Vagina (tissue), 2 donors: ENCODE measurements around the gene MCCD1. TPM values are rescaled to one million over a fixed set of nuclear protein-coding genes. Genes with fewer than 3 reads are reported as not detected.

Source experiments
- DNase-seq, 2 donors: peaks; one replicate each; pipeline ENCODE4 v3.0.0-alpha.2; 2017; ENCODE audit errors: extremely low spot score in 2 of 2
- H3K27ac ChIP-seq: fragments of 200-600 bp; sonication (generic); one replicate; pipeline ENCODE4 v1.5.1; 2019
- H3K27me3 ChIP-seq: fragments of 200-600 bp; sonication (generic); one replicate; pipeline ENCODE4 v1.5.1; 2019
- H3K36me3 ChIP-seq, 2 donors: fragments of 200-600 bp; sonication (generic); one replicate each; pipeline ENCODE4 v1.5.1; 2017 to 2019
- H3K4me1 ChIP-seq: fragments of 200-600 bp; sonication (generic); one replicate; pipeline ENCODE4 v1.5.1; 2019
- H3K4me3 ChIP-seq, 2 donors: fragments of 200-600 bp; sonication (generic); 1 replicate in 1 of 2; 2 replicates in 1 of 2; pipeline ENCODE4 v1.5.1; 2016 to 2019
- H3K9me3 ChIP-seq: fragments of 200-600 bp; sonication (generic); one replicate; pipeline ENCODE4 v1.5.1; 2019
- CTCF ChIP-seq, 3 experiments: fragments of 450-650 bp in 2 of 3; fragments of 200-600 bp in 1 of 3; sonication (generic) in 1 of 3; IDR thresholded peaks; one replicate each; pipeline ENCODE4 v1.5.1; 2017 to 2019; ENCODE audit warnings: antibody characterized with exemption in 3 of 3, mild to moderate bottlenecking in 2 of 3, moderate library complexity in 2 of 3
- POLR2A ChIP-seq, 2 donors: fragments of 450-650 bp; IDR thresholded peaks; one replicate each; pipeline ENCODE4 v1.6.1; 2017; ENCODE audit warnings: antibody characterized with exemption in 2 of 2, mild to moderate bottlenecking in 2 of 2, moderate library complexity in 2 of 2
- POLR2AphosphoS5 ChIP-seq, 2 donors: sonication (generic); formaldehyde crosslinking; IDR thresholded peaks; one replicate each; pipeline ENCODE4 v1.9.0; 2017; ENCODE audit warnings: antibody characterized with exemption in 2 of 2, mild to moderate bottlenecking in 2 of 2, low read depth in 1 of 2; ENCODE audit not compliant: insufficient read depth in 1 of 2
- intact Hi-C: fragments of 100-400 bp; cut with DNase I; formaldehyde crosslinking; loops from one replicate; pipeline ENCODE4 v1.15.1; 2023
- small RNA-seq: library from RNA; depleted of rRNA; stranded (forward); fragments of <200 nt; gene quantifications from one replicate; pipeline ENCODE3, GENCODE V24; 2016
- total RNA-seq: library from RNA; depleted of rRNA; stranded (reverse); fragments of >200 nt; gene quantifications from one replicate; pipeline ENCODE4 v1.2.3, GENCODE V29; 2016

Gene MCCD1
- total RNA-seq, 1 donor from 2014 or later, result not detected

- intact Hi-C loops, result no loop called here
- H3K36me3 ChIP-seq, result no peaks in the 10 kb centered on the region
- TF ChIP-seq CTCF (IDR thresholded peaks at IDR 0.05) (no peak), POLR2AphosphoS5 (IDR thresholded peaks at IDR 0.05; ENCODE audit: insufficient read depth in 1 of 2, low read depth in 1 of 2) (no peak), POLR2A (IDR thresholded peaks at IDR 0.05) (no peak)
- DNase-seq, result no peak
- H3K4me3 ChIP-seq, result no peak overlapping the region
- no peaks in the 10 kb centered on the region for H3K27me3 ChIP-seq
- peaks cover 15% of the 10 kb centered on the region for H3K4me1 ChIP-seq
- no peaks in the 10 kb centered on the region for H3K9me3 ChIP-seq
- H3K27ac ChIP-seq, result no peak overlapping the region
Measured at GRCh38 chr6:31576897-31577578, 48.3 kb downstream of the MCCD1 start.

- Histone ChIP-seq H3K4me1 (peaks cover 20% of the 10 kb centered on the region), H3K36me3 (no peaks in the 10 kb centered on the region), H3K9me3 (no peaks in the 10 kb centered on the region), H3K27me3 (no peaks in the 10 kb centered on the region), H3K27ac (no peak overlapping the region), H3K4me3 (no peak overlapping the region)
- DNase-seq, result no peak
- TF ChIP-seq POLR2A (IDR thresholded peaks at IDR 0.05) (no peak), POLR2AphosphoS5 (IDR thresholded peaks at IDR 0.05; ENCODE audit: insufficient read depth in 1 of 2, low read depth in 1 of 2) (no peak), CTCF (IDR thresholded peaks at IDR 0.05) (no peak)
- intact Hi-C loops, result no loop called here
Measured at GRCh38 chr6:31577579-31577966, 48.8 kb downstream of the MCCD1 start.

- Histone ChIP-seq H3K27me3 (no peaks in the 10 kb centered on the region), H3K36me3 (no peaks in the 10 kb centered on the region), H3K4me3 (no peak overlapping the region), H3K4me1 (peaks cover 25% of the 10 kb centered on the region), H3K9me3 (no peaks in the 10 kb centered on the region), H3K27ac (no peak overlapping the region)
- DNase-seq, result no peak
- TF ChIP-seq CTCF (IDR thresholded peaks at IDR 0.05), result no peak
- TF ChIP-seq POLR2A (IDR thresholded peaks at IDR 0.05), result no peak
- TF ChIP-seq POLR2AphosphoS5 (IDR thresholded peaks at IDR 0.05; ENCODE audit: insufficient read depth in 1 of 2, low read depth in 1 of 2), result no peak
- intact Hi-C loops, result no loop called here
Measured at GRCh38 chr6:31578184-31579118, 49.7 kb downstream of the MCCD1 start.

- Histone ChIP-seq H3K4me1 (peaks cover 25% of the 10 kb centered on the region), H3K9me3 (no peaks in the 10 kb centered on the region), H3K27ac (no peak overlapping the region), H3K4me3 (no peak overlapping the region), H3K36me3 (no peaks in the 10 kb centered on the region), H3K27me3 (no peaks in the 10 kb centered on the region)
- no peak for DNase-seq
- TF ChIP-seq POLR2A (IDR thresholded peaks at IDR 0.05) (no peak), POLR2AphosphoS5 (IDR thresholded peaks at IDR 0.05; ENCODE audit: insufficient read depth in 1 of 2, low read depth in 1 of 2) (no peak), CTCF (IDR thresholded peaks at IDR 0.05) (no peak)
- intact Hi-C loops, result no loop called here
Measured at GRCh38 chr6:31579119-31579505, 50.4 kb downstream of the MCCD1 start.

Small RNA genes within 50 kb of the gene (small RNA-seq; reads per million reads assigned to genes)
- gene AL663061.1 (not detected), gene RF00019 (not detected), gene SNORD117 (360 reads per million, percentile 98 among the genes with 10 or more reads in this experiment), gene SNORD84 (not detected)

Other genes with a start within 250 kb of the MCCD1 start
- gene HLA-B, start 171.8 kb upstream of the MCCD1 start, total RNA-seq, result 921 TPM
- gene MICA, start 125.4 kb upstream of the MCCD1 start, total RNA-seq, result 19.9 TPM
- 3.2 TPM for gene MICB, start 30.8 kb upstream of the MCCD1 start, total RNA-seq
- gene DDX39B, start 13.0 kb downstream of the MCCD1 start, total RNA-seq, result 299 TPM
- gene ATP6V1G2, start 17.6 kb downstream of the MCCD1 start, total RNA-seq, result 5.4 TPM
- 14.2 TPM for gene NFKBIL1, start 18.6 kb downstream of the MCCD1 start, total RNA-seq
- not detected for gene LTA, start 43.3 kb downstream of the MCCD1 start, total RNA-seq
- gene TNF, start 46.6 kb downstream of the MCCD1 start, total RNA-seq, result not detected
- 5.4 TPM for gene LTB, start 53.5 kb downstream of the MCCD1 start, total RNA-seq
- gene LST1, start 57.3 kb downstream of the MCCD1 start, total RNA-seq, result not detected
- gene NCR3, start 64.0 kb downstream of the MCCD1 start, total RNA-seq, result not detected
- 25.0 TPM for gene AIF1, start 86.3 kb downstream of the MCCD1 start, total RNA-seq
- gene PRRC2A, start 91.8 kb downstream of the MCCD1 start, total RNA-seq, result 74.6 TPM
- gene BAG6, start 123.7 kb downstream of the MCCD1 start, total RNA-seq, result 139 TPM
- not detected for gene APOM, start 126.9 kb downstream of the MCCD1 start, total RNA-seq
- 15.2 TPM for gene C6orf47, start 131.8 kb downstream of the MCCD1 start, total RNA-seq
- gene GPANK1, start 136.0 kb downstream of the MCCD1 start, total RNA-seq, result 16.9 TPM
- gene CSNK2B, start 137.1 kb downstream of the MCCD1 start, total RNA-seq, result 219 TPM
- 7.4 TPM for gene LY6G5B, start 141.0 kb downstream of the MCCD1 start, total RNA-seq
- 1.7 TPM for gene LY6G5C, start 152.1 kb downstream of the MCCD1 start, total RNA-seq
- gene ABHD16A, start 174.4 kb downstream of the MCCD1 start, total RNA-seq, result 53.0 TPM
- not detected for gene LY6G6F, start 177.9 kb downstream of the MCCD1 start, total RNA-seq
- not detected for gene LY6G6D, start 186.4 kb downstream of the MCCD1 start, total RNA-seq
- not detected for gene LY6G6C, start 192.8 kb downstream of the MCCD1 start, total RNA-seq
- gene MPIG6B, start 194.4 kb downstream of the MCCD1 start, total RNA-seq, result not detected
- 108 TPM for gene DDAH2, start 200.3 kb downstream of the MCCD1 start, total RNA-seq
- 250 TPM for gene CLIC1, start 207.6 kb downstream of the MCCD1 start, total RNA-seq
- 11.0 TPM for gene MSH5, start 211.0 kb downstream of the MCCD1 start, total RNA-seq
- gene SAPCD1, start 233.7 kb downstream of the MCCD1 start, total RNA-seq, result not detected
- gene VWA7, start 248.4 kb downstream of the MCCD1 start, total RNA-seq, result 0.74 TPM